GM19099 (cell line): ENCODE measurements around the gene CEP89.

Source experiments
- POLR2A ChIP-seq: IDR thresholded peaks from 3 replicates; pipeline ENCODE4 v1.6.1; 2011; ENCODE audit warnings: low read depth; ENCODE audit not compliant: insufficient read length; ENCODE audit errors: extremely low read depth

CEP89 gene

GRCh38 chr19:32863841-32864240 is 107.9 kb downstream of the CEP89 start:
- TF ChIP-seq POLR2A, result no peak

- no peak for TF ChIP-seq POLR2A
These were observed 108.5 kb downstream of the CEP89 start for GRCh38 chr19:32863301-32863700.

- no peak for TF ChIP-seq POLR2A
These were observed 109.0 kb downstream of the CEP89 start for GRCh38 chr19:32862741-32863140.

GRCh38 chr19:32862173-32862572 is 109.6 kb downstream of the CEP89 start:
- no peak for TF ChIP-seq POLR2A

GRCh38 chr19:32861596-32861995 is 110.2 kb downstream of the CEP89 start:
- TF ChIP-seq POLR2A, result no peak

GRCh38 chr19:32859591-32859990 is 112.2 kb downstream of the CEP89 start:
- no peak for TF ChIP-seq POLR2A

- TF ChIP-seq POLR2A, result no peak
These were observed 113.2 kb downstream of the CEP89 start for GRCh38 chr19:32858559-32858958.

- TF ChIP-seq POLR2A, result no peak
These were observed 113.6 kb downstream of the CEP89 start for GRCh38 chr19:32858155-32858554.

- TF ChIP-seq POLR2A, result no peak
These were observed 114.2 kb downstream of the CEP89 start for GRCh38 chr19:32857584-32857983.

- no peak for TF ChIP-seq POLR2A
These were observed 119.5 kb downstream of the CEP89 start for GRCh38 chr19:32852216-32852615.

GRCh38 chr19:32843716-32844245 is 128.0 kb downstream of the CEP89 start:
- no peak for TF ChIP-seq POLR2A

- TF ChIP-seq POLR2A, result no peak
These were observed 129.7 kb downstream of the CEP89 start for GRCh38 chr19:32842061-32842460.

GRCh38 chr19:32837531-32837930 is 134.2 kb downstream of the CEP89 start:
- no peak for TF ChIP-seq POLR2A

GRCh38 chr19:32831611-32832010 is 140.1 kb downstream of the CEP89 start:
- TF ChIP-seq POLR2A, result no peak

- no peak for TF ChIP-seq POLR2A
These were observed 141.3 kb downstream of the CEP89 start for GRCh38 chr19:32830231-32831014.

GRCh38 chr19:32829345-32829896 is 142.3 kb downstream of the CEP89 start:
- no peak for TF ChIP-seq POLR2A

- no peak for TF ChIP-seq POLR2A
These were observed 143.0 kb downstream of the CEP89 start for GRCh38 chr19:32828643-32829344.

GRCh38 chr19:32828139-32828538 is 143.6 kb downstream of the CEP89 start:
- no peak for TF ChIP-seq POLR2A
